GM19395 (cell line): ENCODE results near the gene AFMID.

Source experiments
- ATAC-seq: cut with Tn5 transposase; IDR thresholded peaks from one replicate; pipeline ENCODE4 v1.9.1; 2021; ENCODE audit warnings: mild to moderate bottlenecking, moderate library complexity; ENCODE audit not compliant: unreplicated experiment

AFMID gene

GRCh38 chr17:78236362-78237127 lies 49.4 kb downstream of the AFMID start:
- ATAC-seq = no peak

- no peak for ATAC-seq
These were observed 50.3 kb downstream of the AFMID start for GRCh38 chr17:78237401-78238012.

GRCh38 chr17:78238823-78239488 lies 51.8 kb downstream of the AFMID start:
- ATAC-seq = no peak

- ATAC-seq = no peak
These were observed 52.3 kb downstream of the AFMID start for GRCh38 chr17:78239489-78239931.

- no peak for ATAC-seq
These were observed 53.0 kb downstream of the AFMID start for GRCh38 chr17:78240012-78240655.

- ATAC-seq = no peak
These were observed 53.7 kb downstream of the AFMID start for GRCh38 chr17:78240839-78241238.

GRCh38 chr17:78241277-78242023 lies 54.3 kb downstream of the AFMID start:
- no peak for ATAC-seq

- ATAC-seq = no peak
These were observed 55.0 kb downstream of the AFMID start for GRCh38 chr17:78242024-78242742.

GRCh38 chr17:78247304-78247703 lies 60.1 kb downstream of the AFMID start:
- no peak for ATAC-seq

- ATAC-seq = no peak
These were observed 61.1 kb downstream of the AFMID start for GRCh38 chr17:78248051-78248914.

- no peak for ATAC-seq
These were observed 62.1 kb downstream of the AFMID start for GRCh38 chr17:78249074-78249817.

GRCh38 chr17:78249818-78250806 lies 63.0 kb downstream of the AFMID start:
- ATAC-seq = no peak

- ATAC-seq = no peak
These were observed 64.0 kb downstream of the AFMID start for GRCh38 chr17:78250891-78251772.

GRCh38 chr17:78251773-78252103 lies 64.6 kb downstream of the AFMID start:
- ATAC-seq = no peak

GRCh38 chr17:78252111-78252634 lies 65.0 kb downstream of the AFMID start:
- no peak for ATAC-seq
